HEK293 (cell line): ENCODE data around the gene TAS1R2.

Experiments
- CTCF ChIA-PET: fragments of 350-600 bp; formaldehyde crosslinking; extraction: SDS; loops from one replicate; lab custom pipeline; 2021; ENCODE audit warnings: antibody characterized with exemption; lab: Yijun Ruan, JAX
- POLR2A ChIA-PET: fragments of 300-600 bp; formaldehyde crosslinking; extraction: SDS; loops from one replicate; lab custom pipeline; 2020; ENCODE audit warnings: antibody characterized with exemption, inconsistent platforms; lab: Yijun Ruan, JAX
- H3K27ac ChIP-seq: fragments of 200-500 bp; sonication (Bioruptor generic); 2 replicates; pipeline ENCODE4 v1.5.1; 2014; ENCODE audit warnings: low read depth, low read length, control low read depth, inconsistent platforms; ENCODE audit errors: extremely low read depth
- H3K36me3 ChIP-seq, 2 experiments: fragments of 200-500 bp in 1 of 2; sonication (Bioruptor generic) in 1 of 2; 1 replicate in 1 of 2; 2 replicates in 1 of 2; pipeline ENCODE4 v1.5.1; 2014 to 2017; ENCODE audit warnings: inconsistent platforms in 2 of 2, low read length in 2 of 2; ENCODE audit not compliant: control insufficient read depth in 2 of 2, insufficient read depth in 1 of 2
- H3K4me1 ChIP-seq: fragments of 200-500 bp; sonication (Bioruptor generic); 2 replicates; pipeline ENCODE4 v1.5.1; 2014; ENCODE audit warnings: mild to moderate bottlenecking, low read length, inconsistent platforms; ENCODE audit not compliant: control insufficient read depth, insufficient read depth
- H3K4me3 ChIP-seq: 2 replicates; pipeline ENCODE4 v1.5.1; 2011; ENCODE audit warnings: low read depth, mild to moderate bottlenecking, control low read depth, low read length, moderate library complexity
- H3K9me3 ChIP-seq: fragments of 200-500 bp; sonication (Bioruptor generic); 2 replicates; pipeline ENCODE4 v1.5.1; 2014; ENCODE audit warnings: low read depth, low read length, inconsistent platforms; ENCODE audit not compliant: control insufficient read depth, insufficient read depth
- KLF8 ChIP-seq: fragments of 450-650 bp; formaldehyde crosslinking; IDR thresholded peaks from 2 replicates; pipeline ENCODE4 v1.5.1; 2016; ENCODE audit warnings: missing biosample characterization, missing genetic modification characterization
- MEIS1 ChIP-seq: sonication (generic); formaldehyde crosslinking; IDR thresholded peaks from 2 replicates; pipeline ENCODE4 v1.8.1; 2022; ENCODE audit warnings: missing genetic modification reagents, mild to moderate bottlenecking, borderline replicate concordance
- REPIN1 ChIP-seq: fragments of 450-650 bp; formaldehyde crosslinking; IDR thresholded peaks from 2 replicates; pipeline ENCODE4 v1.5.1; 2017; ENCODE audit warnings: missing biosample characterization, missing genetic modification characterization, low read depth
- SP7 ChIP-seq: fragments of 450-650 bp; formaldehyde crosslinking; IDR thresholded peaks from 2 replicates; pipeline ENCODE4 v1.5.1; 2016; ENCODE audit warnings: missing biosample characterization, missing genetic modification characterization
- WT1 ChIP-seq: fragments of 450-650 bp; formaldehyde crosslinking; IDR thresholded peaks from 2 replicates; pipeline ENCODE4 v1.5.1; 2016; ENCODE audit warnings: missing biosample characterization, missing genetic modification characterization
- ZBTB48 ChIP-seq: fragments of 450-650 bp; formaldehyde crosslinking; IDR thresholded peaks from 2 replicates; pipeline ENCODE4 v1.5.1; 2016; ENCODE audit warnings: missing biosample characterization, missing genetic modification characterization
- ZEB2 ChIP-seq: fragments of 450-650 bp; formaldehyde crosslinking; IDR thresholded peaks from 2 replicates; pipeline ENCODE4 v1.5.1; 2016; ENCODE audit warnings: missing biosample characterization, missing genetic modification characterization
- ZFHX2 ChIP-seq: fragments of 450-650 bp; formaldehyde crosslinking; conservative IDR thresholded peaks from 2 replicates; pipeline ENCODE4 v1.5.1; 2016; ENCODE audit warnings: missing biosample characterization, missing genetic modification characterization
- ZFP37 ChIP-seq: fragments of 450-650 bp; formaldehyde crosslinking; IDR thresholded peaks from 2 replicates; pipeline ENCODE4 v1.5.1; 2016; ENCODE audit warnings: missing biosample characterization, missing genetic modification characterization
- ZIC2 ChIP-seq: fragments of 450-650 bp; formaldehyde crosslinking; IDR thresholded peaks from 2 replicates; pipeline ENCODE4 v1.5.1; 2016; ENCODE audit warnings: missing biosample characterization, missing genetic modification characterization
- ZNF10 ChIP-seq: fragments of 450-650 bp; formaldehyde crosslinking; IDR thresholded peaks from 2 replicates; pipeline ENCODE4 v1.5.1; 2017; ENCODE audit warnings: missing biosample characterization, missing genetic modification characterization
- ZNF24 ChIP-seq: fragments of 450-650 bp; formaldehyde crosslinking; IDR thresholded peaks from 2 replicates; pipeline ENCODE4 v1.5.1; 2016; ENCODE audit warnings: missing biosample characterization, missing genetic modification characterization
- ZNF362 ChIP-seq: fragments of 450-650 bp; formaldehyde crosslinking; IDR thresholded peaks from 2 replicates; pipeline ENCODE4 v1.5.1; 2016; ENCODE audit warnings: missing biosample characterization, missing genetic modification characterization
- ZNF391 ChIP-seq: fragments of 450-650 bp; formaldehyde crosslinking; IDR thresholded peaks from 2 replicates; pipeline ENCODE4 v1.5.1; 2016; ENCODE audit warnings: low read depth, missing biosample characterization, missing genetic modification characterization, borderline replicate concordance
- ZNF548 ChIP-seq: fragments of 450-650 bp; formaldehyde crosslinking; IDR thresholded peaks from 2 replicates; pipeline ENCODE4 v1.5.1; 2016; ENCODE audit warnings: missing biosample characterization, missing genetic modification characterization
- ZNF555 ChIP-seq: fragments of 450-650 bp; formaldehyde crosslinking; conservative IDR thresholded peaks from 2 replicates; pipeline ENCODE4 v1.5.1; 2017; ENCODE audit warnings: missing biosample characterization, mild to moderate bottlenecking, missing genetic modification characterization, inconsistent platforms
- ZNF596 ChIP-seq: fragments of 450-650 bp; IDR thresholded peaks from 2 replicates; pipeline ENCODE4 v1.5.0; 2018; ENCODE audit warnings: missing biosample characterization, mild to moderate bottlenecking, missing genetic modification characterization, moderate library complexity
- ZNF610 ChIP-seq: fragments of 450-650 bp; formaldehyde crosslinking; IDR thresholded peaks from 2 replicates; pipeline ENCODE4 v1.5.1; 2016; ENCODE audit warnings: missing biosample characterization, missing genetic modification characterization, borderline replicate concordance
- ZNF621 ChIP-seq: fragments of 450-650 bp; formaldehyde crosslinking; IDR thresholded peaks from 2 replicates; pipeline ENCODE4 v1.5.1; 2017; ENCODE audit warnings: missing biosample characterization, missing genetic modification characterization
- ZNF658 ChIP-seq: fragments of 450-650 bp; formaldehyde crosslinking; IDR thresholded peaks from 2 replicates; pipeline ENCODE4; 2016; ENCODE audit warnings: missing biosample characterization, missing genetic modification characterization
- ZNF664 ChIP-seq: fragments of 450-650 bp; formaldehyde crosslinking; IDR thresholded peaks from 2 replicates; pipeline ENCODE4 v1.5.1; 2016; ENCODE audit warnings: missing biosample characterization, missing genetic modification characterization
- ZNF768 ChIP-seq: fragments of 450-650 bp; formaldehyde crosslinking; IDR thresholded peaks from 2 replicates; pipeline ENCODE4 v1.5.1; 2018; ENCODE audit warnings: missing biosample characterization, mild to moderate bottlenecking, missing genetic modification characterization
- ZNF777 ChIP-seq: fragments of 450-650 bp; formaldehyde crosslinking; IDR thresholded peaks from 2 replicates; pipeline ENCODE4 v1.5.1; 2017; ENCODE audit warnings: missing biosample characterization, missing genetic modification characterization, borderline replicate concordance
- ZSCAN23 ChIP-seq: fragments of 450-650 bp; formaldehyde crosslinking; IDR thresholded peaks from 2 replicates; pipeline ENCODE4 v1.5.1; 2016; ENCODE audit warnings: missing biosample characterization, missing genetic modification characterization

TAS1R2 gene

GRCh38 chr1:18869847-18870594 is 10.6 kb upstream of the TAS1R2 start:
- ChIA-PET POLR2A (no interaction called here), CTCF (interaction anchor here (0.8 kb wide), 1 partner anchor 9 kb away, joined by 3 read pairs; no protein-coding TSS in a partner anchor)

DNA sequence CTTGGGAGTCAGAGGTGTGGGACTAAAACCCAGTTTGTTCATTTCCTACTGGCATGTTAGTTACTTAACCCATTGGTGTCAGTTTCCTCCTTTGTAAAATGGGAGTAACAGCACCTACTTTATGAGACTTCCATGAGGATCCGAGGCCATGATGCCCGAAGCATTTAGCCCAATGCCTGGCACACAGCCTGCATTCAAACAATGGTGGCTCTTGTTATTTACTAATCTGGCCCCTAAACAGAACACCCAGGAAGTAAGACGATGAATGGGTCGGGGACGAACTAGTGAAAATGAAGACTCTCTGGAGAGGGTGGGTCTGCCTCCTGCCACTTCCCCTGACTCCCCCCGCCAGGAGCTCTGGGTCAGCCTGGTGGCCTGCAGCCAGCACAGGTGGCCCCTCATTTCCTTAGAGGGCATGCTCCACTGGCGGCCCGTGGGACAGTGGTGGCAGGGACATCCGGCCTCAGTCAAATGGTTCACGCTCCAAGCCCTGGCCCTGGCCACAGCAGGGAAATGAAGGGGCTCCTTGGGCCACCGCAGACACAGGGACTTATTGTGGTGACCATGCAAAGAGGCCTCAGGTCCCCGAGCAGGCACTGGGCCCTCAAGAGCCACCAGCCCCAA is 9.5 kb upstream of the TAS1R2 start:
- CTCF ChIA-PET, result interaction anchor here (0.8 to 1.0 kb wide), 3 partner anchors 8 to 66 kb away, joined by 3 read pairs; no protein-coding TSS in a partner anchor
- no peak overlapping the region for H3K27ac ChIP-seq

More at GRCh38 chr1:18869847-18870594, 10.6 kb upstream of the TAS1R2 start:
- Histone ChIP-seq H3K36me3 (no peaks in the 10 kb centered on the region), H3K4me1 (no peaks in the 10 kb centered on the region), H3K9me3 (no peaks in the 10 kb centered on the region), H3K27ac (no peak overlapping the region), H3K4me3 (no peak overlapping the region)
- TF ChIP-seq WT1, result no peak
- peak; percentile 93 for TF ChIP-seq ZNF10 (tag by site-specific recombination)
- TF ChIP-seq ZNF610 (tag by site-specific recombination), result no peak
- TF ChIP-seq ZNF596 (tag by site-specific recombination), result no peak

GRCh38 chr1:18868354-18868753 is 8.9 kb upstream of the TAS1R2 start:
- Histone ChIP-seq H3K27ac (no peak overlapping the region), H3K4me3 (no peak overlapping the region)
- TF ChIP-seq KLF8 (tag by site-specific recombination) (no peak), ZNF664 (tag by site-specific recombination) (peak; percentile 61)
- TF ChIP-seq, all 188 proteins: peak for 1
- Histone ChIP-seq H3K9me3 (no peaks in the 10 kb centered on the region), H3K36me3 (no peaks in the 10 kb centered on the region), H3K4me1 (no peaks in the 10 kb centered on the region)
- POLR2A ChIA-PET, result no interaction called here
- CTCF ChIA-PET, result interaction anchor here (0.8 to 1.0 kb wide), 2 partner anchors 16 to 65 kb away, joined by 3 read pairs; no protein-coding TSS in a partner anchor

More for the DNA sequence above, 9.5 kb upstream of the TAS1R2 start:
- H3K9me3 ChIP-seq, result no peaks in the 10 kb centered on the region
- no peaks in the 10 kb centered on the region for H3K4me1 ChIP-seq
- no peaks in the 10 kb centered on the region for H3K36me3 ChIP-seq
- POLR2A ChIA-PET, result no interaction called here
- no peak overlapping the region for H3K4me3 ChIP-seq
- TF ChIP-seq ZIC2 (tag by site-specific recombination), result no peak
- TF ChIP-seq ZNF548 (tag by site-specific recombination), result no peak

GRCh38 chr1:18866846-18867245 is 7.4 kb upstream of the TAS1R2 start:
- POLR2A ChIA-PET, result interaction anchor here (0.7 kb wide), 1 partner anchor 16 kb away, joined by 4 read pairs; no protein-coding TSS in a partner anchor
- Histone ChIP-seq H3K27ac (no peak overlapping the region), H3K4me3 (no peak overlapping the region), H3K4me1 (no peaks in the 10 kb centered on the region), H3K9me3 (no peaks in the 10 kb centered on the region), H3K36me3 (no peaks in the 10 kb centered on the region)
- TF ChIP-seq ZNF768 (0 out of 2 replicates have a peak, but pooled peaks have one; percentile 25), ZNF621 (tag by site-specific recombination) (no peak)
- CTCF ChIA-PET, result interaction anchor here (1.4 kb wide), 1 partner anchor 9 kb away, joined by 6 read pairs; no protein-coding TSS in a partner anchor

DNA sequence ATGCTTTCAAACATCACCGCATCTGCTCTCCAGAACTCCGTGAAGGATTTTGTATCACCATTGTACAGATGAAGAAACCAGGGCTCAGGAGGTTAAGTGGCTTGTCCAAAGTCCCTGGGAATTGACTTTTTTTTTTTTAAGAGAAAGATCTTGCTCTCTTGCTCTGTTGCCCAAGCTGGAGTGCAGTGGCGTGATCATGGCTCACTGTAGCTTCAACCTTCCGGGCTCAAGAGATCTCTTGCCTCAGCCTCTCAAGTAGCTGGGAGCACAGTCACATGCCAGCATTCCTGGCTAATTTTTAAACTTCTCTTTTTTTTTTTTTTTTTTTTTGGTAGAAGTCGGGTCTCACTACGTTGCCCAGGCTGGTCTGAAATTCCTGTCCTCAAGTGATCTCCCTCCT is 6.9 kb upstream of the TAS1R2 start:
- ChIA-PET CTCF (interaction anchor here (1.3 to 1.4 kb wide), 2 partner anchors 9 to 269 kb away, joined by 6 to 8 read pairs; no protein-coding TSS in a partner anchor), POLR2A (interaction anchor here (0.7 kb wide), 1 partner anchor 15 kb away, joined by 4 read pairs; no protein-coding TSS in a partner anchor)
- Histone ChIP-seq H3K4me3 (no peak overlapping the region), H3K27ac (no peak overlapping the region), H3K36me3 (no peaks in the 10 kb centered on the region), H3K4me1 (no peaks in the 10 kb centered on the region), H3K9me3 (no peaks in the 10 kb centered on the region)
- no peak for TF ChIP-seq ZNF24 (tag by site-specific recombination)
- no peak for TF ChIP-seq SP7 (tag by site-specific recombination)
- TF ChIP-seq MEIS1 (CRISPR knock-in tag), result no peak
- TF ChIP-seq ZBTB48 (tag by site-specific recombination), result no peak
- no peak for TF ChIP-seq ZFP37
- no peak for TF ChIP-seq ZEB2 (tag by site-specific recombination)
- no peak for TF ChIP-seq ZNF362 (tag by site-specific recombination)
- TF ChIP-seq ZFHX2 (tag by site-specific recombination), result no peak
- TF ChIP-seq ZNF777 (tag by site-specific recombination), result no peak
- no peak for TF ChIP-seq ZSCAN23 (tag by site-specific recombination)
- TF ChIP-seq REPIN1 (tag by site-specific recombination), result no peak
- no peak for TF ChIP-seq ZNF391 (tag by site-specific recombination)
- TF ChIP-seq ZNF555, result no peak
- TF ChIP-seq ZNF658 (tag by site-specific recombination), result no peak
